ENCODE results near the gene MDM4. TPM values are rescaled to one million over a fixed set of nuclear protein-coding genes. Genes with fewer than 3 reads are reported as not detected.
A peak's percentile ranks its signal among the peaks of the same experiment; 100 is the strongest.
"Not testable (repeated sequence)": the region's sequence is repeated elsewhere in the genome, so short reads cannot be mapped to it uniquely, and the experiment has no call there.

The MDM4 gene
- total RNA-seq, 1 experiment from 2014 or later: 56.5 TPM

GRCh38 chr1:204520834-204521709, 4.9 kb downstream of the MDM4 start:
- peaks cover 10% of the 10 kb centered on the region for H3K9me3 ChIP-seq
- ChIA-PET CTCF (no interaction called here), POLR2A (no interaction called here)
- no peak overlapping the region for H3K4me3 ChIP-seq (ENCODE audit: low read depth, low read length)
- 0 out of 2 replicates have a peak, but pooled peaks cover 7% of the 10 kb centered on the region for H3K4me1 ChIP-seq
- no peaks in the 10 kb centered on the region for H3K27me3 ChIP-seq (replicated peaks; ENCODE audit: control insufficient read depth, insufficient read depth, low read length)
- H3K27ac Mint-ChIP-seq (ENCODE audit: unreplicated experiment): peak overlapping the region; percentile 22
- H3K4me3 Mint-ChIP-seq (ENCODE audit: unreplicated experiment): no peak overlapping the region
- H3K36me3 Mint-ChIP-seq (ENCODE audit: insufficient read depth, unreplicated experiment): peaks cover 45% of the 10 kb centered on the region
- BruUV-seq (replicated peaks): no TSS peak
- H3K27me3 Mint-ChIP-seq (ENCODE audit: insufficient read depth, unreplicated experiment): no peaks in the 10 kb centered on the region
- H3K4me1 Mint-ChIP-seq (ENCODE audit: low read depth, unreplicated experiment): peaks cover 12% of the 10 kb centered on the region
- intact Hi-C loops (cut with micrococcal nuclease; ENCODE audit: unreplicated experiment): no loop called here
- H3K9me3 Mint-ChIP-seq (ENCODE audit: unreplicated experiment): peaks cover 9% of the 10 kb centered on the region
- H3K36me3 ChIP-seq (ENCODE audit: control insufficient read depth, insufficient read depth, low read length): no peaks in the 10 kb centered on the region
- TF ChIP-seq CTCF (IDR thresholded peaks at IDR 0.05; ENCODE audit: insufficient read depth in 1 of 2, low read depth in 1 of 2, low read length in 1 of 2, severe bottlenecking in 1 of 2, unreplicated experiment in 1 of 2): no peak
- no peak for DNase-seq

- H3K4me1 ChIP-seq; POLR2A ChIA-PET; CTCF ChIA-PET; intact Hi-C loops (cut with micrococcal nuclease; ENCODE audit: unreplicated experiment); H3K4me3 ChIP-seq (ENCODE audit: low read depth, low read length); H3K36me3 ChIP-seq (ENCODE audit: control insufficient read depth, insufficient read depth, low read length); BruUV-seq (replicated peaks); H3K9me3 Mint-ChIP-seq (ENCODE audit: unreplicated experiment); H3K27me3 ChIP-seq (replicated peaks; ENCODE audit: control insufficient read depth, insufficient read depth, low read length); H3K27me3 Mint-ChIP-seq (ENCODE audit: insufficient read depth, unreplicated experiment); DNase-seq; H3K4me3 Mint-ChIP-seq (ENCODE audit: unreplicated experiment): not testable (repeated sequence)
- peaks cover 54% of the 10 kb centered on the region for H3K36me3 Mint-ChIP-seq (ENCODE audit: insufficient read depth, unreplicated experiment)
- H3K27ac Mint-ChIP-seq (ENCODE audit: unreplicated experiment): peak overlapping the region; percentile 22
- H3K9me3 ChIP-seq: peaks cover 10% of the 10 kb centered on the region
- H3K4me1 Mint-ChIP-seq (ENCODE audit: low read depth, unreplicated experiment): peaks cover 12% of the 10 kb centered on the region
These were observed 5.8 kb downstream of the MDM4 start for GRCh38 chr1:204521941-204522521.

GRCh38 chr1:204523605-204524215, 7.5 kb downstream of the MDM4 start:
- H3K4me3 ChIP-seq (ENCODE audit: low read depth, low read length): no peak overlapping the region
- peaks cover 10% of the 10 kb centered on the region for H3K9me3 ChIP-seq
- H3K36me3 Mint-ChIP-seq (ENCODE audit: insufficient read depth, unreplicated experiment): peaks cover 66% of the 10 kb centered on the region
- no peak overlapping the region for H3K4me3 Mint-ChIP-seq (ENCODE audit: unreplicated experiment)
- peaks cover 5% of the 10 kb centered on the region for H3K4me1 Mint-ChIP-seq (ENCODE audit: low read depth, unreplicated experiment)
- no TSS peak for BruUV-seq (replicated peaks)
- 0 out of 2 replicates have a peak, but pooled peaks cover 7% of the 10 kb centered on the region for H3K4me1 ChIP-seq
- H3K27me3 ChIP-seq (replicated peaks; ENCODE audit: control insufficient read depth, insufficient read depth, low read length): no peaks in the 10 kb centered on the region
- no peak for DNase-seq
- intact Hi-C loops (cut with micrococcal nuclease; ENCODE audit: unreplicated experiment): no loop called here
- H3K9me3 Mint-ChIP-seq (ENCODE audit: unreplicated experiment): peaks cover 9% of the 10 kb centered on the region
- ChIA-PET CTCF (no interaction called here), POLR2A (no interaction called here)
- H3K27ac Mint-ChIP-seq (ENCODE audit: unreplicated experiment): no peak overlapping the region
- no peaks in the 10 kb centered on the region for H3K27me3 Mint-ChIP-seq (ENCODE audit: insufficient read depth, unreplicated experiment)
- no peak for TF ChIP-seq CTCF (IDR thresholded peaks at IDR 0.05; ENCODE audit: insufficient read depth in 1 of 2, low read depth in 1 of 2, low read length in 1 of 2, severe bottlenecking in 1 of 2, unreplicated experiment in 1 of 2)
- H3K36me3 ChIP-seq (ENCODE audit: control insufficient read depth, insufficient read depth, low read length): no peaks in the 10 kb centered on the region; the same call in 1 of the 2 replicates
